Astrocyte (in vitro differentiated cells and primary cell): Measurements from ENCODE around the gene ATF6B. TPM values are rescaled to one million over a fixed set of nuclear protein-coding genes. Genes with fewer than 3 reads are reported as not detected.
A peak's percentile ranks its signal among the peaks of the same experiment; 100 is the strongest.

ENCODE experiments used
- DNase-seq: peaks from one replicate; pipeline ENCODE4 v3.0.0-alpha.2; 2010; ENCODE audit warnings: low read depth
- FAIRE-seq: peaks from 2 replicates; lab custom pipeline; 2011; peaks lifted over from hg19 to GRCh38; lab: Jason Lieb, UNC
- H2AFZ ChIP-seq: 2 replicates; pipeline ENCODE4 v1.6.0; 2012; ENCODE audit warnings: low read depth, low read length, inconsistent platforms
- H3K27ac ChIP-seq: 2 replicates; pipeline ENCODE4 v1.5.1; 2011; ENCODE audit warnings: low read depth, low read length, inconsistent platforms
- H3K27me3 ChIP-seq: 2 replicates; pipeline ENCODE4 v1.6.0; 2011; ENCODE audit warnings: low read length, inconsistent platforms; ENCODE audit not compliant: insufficient read depth
- H3K36me3 ChIP-seq: 2 replicates; pipeline ENCODE4 v1.5.1; 2011; ENCODE audit warnings: low read length, inconsistent platforms; ENCODE audit not compliant: insufficient read depth
- H3K4me1 ChIP-seq: 2 replicates; pipeline ENCODE4 v1.5.1; 2011; ENCODE audit warnings: low read length, inconsistent platforms; ENCODE audit not compliant: insufficient read depth
- H3K4me2 ChIP-seq: 2 replicates; pipeline ENCODE4 v1.6.0; 2012; ENCODE audit warnings: low read length, inconsistent platforms
- H3K4me3 ChIP-seq: 2 replicates; pipeline ENCODE4 v1.5.1; 2011; ENCODE audit warnings: low read depth, mild to moderate bottlenecking, low read length, inconsistent platforms; ENCODE audit not compliant: insufficient read depth
- H3K79me2 ChIP-seq: 2 replicates; pipeline ENCODE4 v1.6.0; 2012; ENCODE audit warnings: mild to moderate bottlenecking, low read length, inconsistent platforms; ENCODE audit not compliant: insufficient read depth
- H3K9ac ChIP-seq: 2 replicates; pipeline ENCODE4 v1.6.0; 2012; ENCODE audit warnings: mild to moderate bottlenecking, low read length, inconsistent platforms
- H3K9me3 ChIP-seq: 2 replicates; pipeline ENCODE4 v1.5.1; 2012; ENCODE audit warnings: low read depth, mild to moderate bottlenecking, low read length, inconsistent platforms; ENCODE audit not compliant: insufficient read depth
- H4K20me1 ChIP-seq: 2 replicates; pipeline ENCODE4 v1.6.0; 2012; ENCODE audit warnings: low read length, inconsistent platforms; ENCODE audit not compliant: insufficient read depth
- H3K27ac Mint-ChIP-seq: one replicate; pipeline ENCODE4 v1.8.0; 2021; ENCODE audit warnings: mild to moderate bottlenecking, mixed read lengths; ENCODE audit not compliant: unreplicated experiment
- H3K27me3 Mint-ChIP-seq: one replicate; pipeline ENCODE4 v1.8.0; 2021; ENCODE audit warnings: low read depth, mixed read lengths; ENCODE audit not compliant: unreplicated experiment
- H3K36me3 Mint-ChIP-seq: one replicate; pipeline ENCODE4 v1.8.0; 2021; ENCODE audit warnings: low read depth, mixed read lengths; ENCODE audit not compliant: unreplicated experiment
- H3K4me1 Mint-ChIP-seq: one replicate; pipeline ENCODE4 v1.8.0; 2021; ENCODE audit warnings: low read depth, mixed read lengths; ENCODE audit not compliant: unreplicated experiment
- H3K4me3 Mint-ChIP-seq: one replicate; pipeline ENCODE4 v1.8.0; 2021; ENCODE audit warnings: mild to moderate bottlenecking, moderate library complexity, mixed read lengths; ENCODE audit not compliant: unreplicated experiment
- H3K9me3 Mint-ChIP-seq: one replicate; pipeline ENCODE4 v1.8.0; 2021; ENCODE audit warnings: mild to moderate bottlenecking, mixed read lengths; ENCODE audit not compliant: unreplicated experiment
- EZH2 ChIP-seq: IDR thresholded peaks from 2 replicates; pipeline ENCODE4 v1.6.1; 2012; ENCODE audit warnings: mild to moderate bottlenecking, low read length, inconsistent platforms; ENCODE audit not compliant: insufficient read depth
- total RNA-seq: library from RNA; stranded (reverse); gene quantifications from 2 replicates; pipeline ENCODE4 v1.2.1, GENCODE V29; 2021
- TF ChIP-seq, protein P1 (sequence below): IDR thresholded peaks from 2 replicates; pipeline ENCODE4 v1.5.1; 2011; ENCODE audit warnings: low read depth, mild to moderate bottlenecking, inconsistent platforms, low read length, moderate library complexity; ENCODE audit not compliant: insufficient read depth

The ATF6B gene
- total RNA-seq, 1 donor from 2014 or later, result 68.7 TPM

DNA sequence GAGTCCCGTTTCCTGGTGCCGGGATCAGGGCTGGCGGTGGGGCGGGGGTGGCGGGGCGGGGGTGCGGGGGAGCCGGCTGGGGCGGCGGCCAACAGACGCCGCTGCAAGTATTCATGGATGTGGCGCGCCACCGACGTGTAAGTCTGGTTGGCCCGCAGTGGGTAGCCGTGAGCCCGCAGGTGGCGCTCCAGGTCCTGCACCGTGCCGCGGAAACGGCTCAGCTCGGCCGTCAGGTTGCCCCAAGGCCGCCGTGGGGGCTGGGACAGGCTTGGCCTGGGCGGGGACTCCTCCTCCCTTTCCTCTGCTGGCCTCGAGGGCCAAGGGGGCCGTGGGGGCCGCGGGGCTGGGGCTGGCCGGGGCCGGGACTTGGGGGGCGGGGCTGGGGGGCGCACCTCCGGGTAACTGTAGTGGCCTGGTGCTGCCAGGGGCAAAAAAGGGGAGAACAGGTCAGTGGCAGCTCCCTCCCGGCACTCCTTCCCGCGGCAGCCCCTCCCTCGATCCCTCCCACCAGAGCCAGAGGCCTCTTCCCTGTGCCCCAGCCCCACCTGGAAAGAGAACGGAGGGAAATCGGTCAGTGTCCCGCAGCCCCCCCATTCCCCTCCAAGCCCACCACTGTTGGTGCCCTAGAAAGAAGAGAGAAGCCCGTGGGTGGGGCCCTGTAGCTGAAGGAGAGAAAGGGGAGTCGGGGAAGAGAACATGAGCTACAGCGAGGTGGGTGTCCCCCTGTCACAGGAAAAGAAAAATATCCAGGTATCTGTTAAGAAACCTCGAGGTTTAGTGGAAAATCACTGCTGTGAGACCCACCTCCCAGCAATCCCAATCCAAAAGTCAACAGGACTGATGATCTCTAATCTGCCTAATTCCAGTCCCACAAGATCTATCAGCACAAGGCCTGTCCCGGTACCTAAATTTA is 40.2 kb downstream of the ATF6B start:
- Mint-ChIP-seq H3K4me1 (peaks cover 7% of the 10 kb centered on the region), H3K9me3 (peaks cover 3% of the 10 kb centered on the region), H3K36me3 (peaks cover 2% of the 10 kb centered on the region), H3K27me3 (peaks cover 87% of the 10 kb centered on the region), H3K27ac (no peak overlapping the region), H3K4me3 (no peak overlapping the region)
- no peaks in the 10 kb centered on the region for H3K36me3 ChIP-seq
- peaks cover 35% of the 10 kb centered on the region for H4K20me1 ChIP-seq
- no peak for FAIRE-seq
- H3K4me1 ChIP-seq, result peaks cover 23% of the 10 kb centered on the region
- no peak overlapping the region for H3K9ac ChIP-seq
- H3K4me3 ChIP-seq, result no peak overlapping the region
- H3K4me2 ChIP-seq, result no peak overlapping the region
- no peak for TF ChIP-seq EZH2
- TF ChIP-seq, protein P1, sequence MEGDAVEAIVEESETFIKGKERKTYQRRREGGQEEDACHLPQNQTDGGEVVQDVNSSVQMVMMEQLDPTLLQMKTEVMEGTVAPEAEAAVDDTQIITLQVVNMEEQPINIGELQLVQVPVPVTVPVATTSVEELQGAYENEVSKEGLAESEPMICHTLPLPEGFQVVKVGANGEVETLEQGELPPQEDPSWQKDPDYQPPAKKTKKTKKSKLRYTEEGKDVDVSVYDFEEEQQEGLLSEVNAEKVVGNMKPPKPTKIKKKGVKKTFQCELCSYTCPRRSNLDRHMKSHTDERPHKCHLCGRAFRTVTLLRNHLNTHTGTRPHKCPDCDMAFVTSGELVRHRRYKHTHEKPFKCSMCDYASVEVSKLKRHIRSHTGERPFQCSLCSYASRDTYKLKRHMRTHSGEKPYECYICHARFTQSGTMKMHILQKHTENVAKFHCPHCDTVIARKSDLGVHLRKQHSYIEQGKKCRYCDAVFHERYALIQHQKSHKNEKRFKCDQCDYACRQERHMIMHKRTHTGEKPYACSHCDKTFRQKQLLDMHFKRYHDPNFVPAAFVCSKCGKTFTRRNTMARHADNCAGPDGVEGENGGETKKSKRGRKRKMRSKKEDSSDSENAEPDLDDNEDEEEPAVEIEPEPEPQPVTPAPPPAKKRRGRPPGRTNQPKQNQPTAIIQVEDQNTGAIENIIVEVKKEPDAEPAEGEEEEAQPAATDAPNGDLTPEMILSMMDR, result no peak
- peaks cover 74% of the 10 kb centered on the region for H3K27me3 ChIP-seq
- no peak overlapping the region for H3K27ac ChIP-seq
- H3K9me3 ChIP-seq, result no peaks in the 10 kb centered on the region
- no peak overlapping the region for H2AFZ ChIP-seq
- no peak for DNase-seq
- H3K79me2 ChIP-seq, result no peaks in the 10 kb centered on the region

DNA sequence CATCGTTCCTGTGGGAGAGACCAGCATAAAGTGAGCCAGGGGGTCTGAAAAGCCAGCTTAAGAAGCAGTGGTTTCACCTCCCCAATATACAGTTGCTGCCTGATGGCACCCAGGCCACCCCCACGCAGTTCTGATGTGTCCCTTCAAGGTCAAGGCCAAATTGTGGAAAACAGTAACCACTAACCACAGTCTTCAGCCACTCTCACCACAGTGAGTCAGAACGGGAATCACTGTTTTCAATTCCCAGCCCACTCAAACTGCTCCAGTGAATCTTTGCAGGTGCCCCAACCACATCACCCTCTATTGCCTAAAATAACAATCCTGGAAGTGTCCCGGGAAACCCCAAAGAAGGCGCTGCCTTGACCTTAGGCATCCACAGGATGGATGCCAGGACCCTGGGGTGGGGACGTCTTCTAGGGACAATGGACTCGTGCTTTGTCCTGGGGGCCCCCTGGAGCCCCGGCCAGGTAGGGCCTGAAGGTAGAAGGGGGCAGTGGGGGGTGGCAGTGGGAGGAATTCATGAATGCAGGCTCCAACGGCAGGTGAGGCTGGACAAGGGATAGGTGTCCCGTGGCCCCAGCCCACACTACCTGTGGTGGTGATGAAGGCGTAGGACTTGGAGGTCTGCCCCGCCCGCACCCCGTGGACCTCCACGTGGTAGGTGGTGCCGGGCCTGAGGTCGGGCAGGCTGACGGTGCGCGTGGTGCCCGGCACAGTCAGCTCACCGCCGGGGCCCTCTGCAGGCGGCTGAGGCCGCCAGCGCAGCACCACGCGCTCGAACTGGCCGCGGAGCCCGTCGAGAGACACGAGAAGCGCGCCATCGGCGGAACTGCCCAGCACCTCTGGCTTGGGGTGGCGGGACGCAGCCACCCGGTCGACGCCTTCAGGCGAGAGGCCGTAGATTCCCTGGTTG is 41.1 kb downstream of the ATF6B start:
- Mint-ChIP-seq H3K36me3 (peaks cover 2% of the 10 kb centered on the region), H3K4me1 (peaks cover 7% of the 10 kb centered on the region), H3K27ac (no peak overlapping the region), H3K27me3 (peaks cover 85% of the 10 kb centered on the region), H3K4me3 (no peak overlapping the region), H3K9me3 (peaks cover 5% of the 10 kb centered on the region)
- peak; percentile 85 for DNase-seq
- H3K79me2 ChIP-seq, result no peaks in the 10 kb centered on the region
- H3K4me1 ChIP-seq, result peaks cover 28% of the 10 kb centered on the region
- TF ChIP-seq EZH2, result no peak
- TF ChIP-seq, protein P1, result no peak
- H3K4me3 ChIP-seq, result no peak overlapping the region
- H3K4me2 ChIP-seq, result peak overlapping the region; percentile 10
- H4K20me1 ChIP-seq, result peaks cover 43% of the 10 kb centered on the region
- FAIRE-seq, result peak; percentile 32
- H2AFZ ChIP-seq, result no peak overlapping the region
- peaks cover 72% of the 10 kb centered on the region for H3K27me3 ChIP-seq
- H3K9ac ChIP-seq, result no peak overlapping the region
- no peak overlapping the region for H3K27ac ChIP-seq
- no peaks in the 10 kb centered on the region for H3K9me3 ChIP-seq
- H3K36me3 ChIP-seq, result no peaks in the 10 kb centered on the region
